HepG2 (cell line): ENCODE data around the gene PLS1. TPM values are rescaled to one million over a fixed set of nuclear protein-coding genes. Genes with fewer than 3 reads are reported as not detected.

Experiments used
- DNMT3B ChIP-seq: conservative IDR thresholded peaks from 2 replicates; pipeline ENCODE4 v1.6.1; 2016; ENCODE audit warnings: missing biosample characterization, control low read depth
- JDP2 ChIP-seq: sonication (generic); formaldehyde crosslinking; IDR thresholded peaks from 2 replicates; pipeline ENCODE4 v1.8.1; 2022; ENCODE audit warnings: missing genetic modification reagents, borderline replicate concordance
- JUNB ChIP-seq: sonication (generic); formaldehyde crosslinking; IDR thresholded peaks from 2 replicates; pipeline ENCODE4 v1.8.0; 2022; ENCODE audit warnings: missing genetic modification reagents, mild to moderate bottlenecking, borderline replicate concordance
- KLF11 ChIP-seq: IDR thresholded peaks from 2 replicates; pipeline ENCODE4 v1.6.1; 2016; ENCODE audit warnings: missing compliant biosample characterization
- KMT2A ChIP-seq: sonication (generic); formaldehyde crosslinking; IDR thresholded peaks from 2 replicates; pipeline ENCODE4 v1.4.0; 2020; ENCODE audit warnings: missing genetic modification reagents
- NCOA1 ChIP-seq: sonication (generic); formaldehyde crosslinking; IDR thresholded peaks from 2 replicates; pipeline ENCODE4 v1.9.0; 2021; ENCODE audit warnings: missing genetic modification reagents
- NR2F2 ChIP-seq: IDR thresholded peaks from 2 replicates; pipeline ENCODE4 v1.6.1; 2012; ENCODE audit warnings: low read depth, inconsistent platforms, borderline replicate concordance
- PHF20 ChIP-seq: sonication (generic); formaldehyde crosslinking; IDR thresholded peaks from 2 replicates; pipeline ENCODE4 v1.5.0; 2020; ENCODE audit warnings: mild to moderate bottlenecking, missing genetic modification reagents
- POLR2A ChIP-seq, 2 experiments: IDR thresholded peaks; 2 replicates each; pipeline ENCODE4 v1.6.1; 2011; ENCODE audit warnings: low read depth in 2 of 2, low read length in 2 of 2, mild to moderate bottlenecking in 1 of 2, moderate library complexity in 1 of 2; ENCODE audit not compliant: insufficient read depth in 1 of 2
- POLR2AphosphoS5 ChIP-seq: IDR thresholded peaks from 2 replicates; pipeline ENCODE4 v1.6.1; 2012; ENCODE audit warnings: low read depth, low read length
- SRY ChIP-seq: sonication (generic); formaldehyde crosslinking; IDR thresholded peaks from 2 replicates; pipeline ENCODE4 v1.8.0; 2022; ENCODE audit warnings: mild to moderate bottlenecking, missing genetic modification reagents
- SSRP1 ChIP-seq: IDR thresholded peaks from 2 replicates; pipeline ENCODE4 v1.6.1; 2016; ENCODE audit warnings: control low read depth
- ZNF563 ChIP-seq: sonication (generic); formaldehyde crosslinking; IDR thresholded peaks from 2 replicates; pipeline ENCODE4 v1.8.0; 2022; ENCODE audit warnings: mild to moderate bottlenecking, moderate library complexity, missing genetic modification reagents
- ZNF713 ChIP-seq: sonication (generic); formaldehyde crosslinking; IDR thresholded peaks from 2 replicates; pipeline ENCODE4 v1.4.0; 2020; ENCODE audit warnings: mild to moderate bottlenecking, missing genetic modification reagents
- polyA plus RNA-seq, 8 experiments: library from polyadenylated mRNA; depleted of rRNA in 3 of 8; stranded (reverse) in 7 of 8; unstranded in 1 of 8; fragments of >200 nt; fragmentation: Illumina TruSeq in 4 of 8; extraction: Trizol in 4 of 8; gene quantifications; 2 replicates each; pipeline versions ENCODE4 v1.2.1 to v1.2.3, GENCODE V29; 2011 to 2016; ENCODE audit warnings: low read depth in 4 of 8, missing spikeins in 1 of 8, mixed read lengths in 1 of 8; ENCODE audit not compliant: insufficient read depth in 1 of 8
- total RNA-seq, 5 experiments: library from RNA; depleted of rRNA; stranded (reverse); fragments of >200 nt; fragmentation: Illumina TruSeq; extraction: Trizol; gene quantifications; 2 replicates each; pipeline ENCODE4 v1.2.3, GENCODE V29; 2016; ENCODE audit warnings: low read depth in 1 of 5
- TF ChIP-seq, protein P1 (sequence below): sonication (generic); formaldehyde crosslinking; IDR thresholded peaks from one replicate; pipeline ENCODE4 v1.5.1; 2020; ENCODE audit warnings: mild to moderate bottlenecking, missing genetic modification reagents; ENCODE audit errors: not compliant biosample characterization
- TF ChIP-seq, protein P2 (sequence below): sonication (generic); formaldehyde crosslinking; IDR thresholded peaks from 2 replicates; pipeline ENCODE4; 2020; ENCODE audit warnings: missing genetic modification reagents, mild to moderate bottlenecking, borderline replicate concordance
- TF ChIP-seq, protein P3 (sequence below): sonication (generic); formaldehyde crosslinking; IDR thresholded peaks from 2 replicates; pipeline ENCODE4 v1.8.0; 2022; ENCODE audit warnings: mild to moderate bottlenecking, missing genetic modification reagents, moderate library complexity
- TF ChIP-seq, protein P4 (sequence below): sonication (generic); formaldehyde crosslinking; IDR thresholded peaks from 2 replicates; pipeline ENCODE4 v1.4.0; 2020; ENCODE audit warnings: mild to moderate bottlenecking, missing genetic modification reagents

Gene PLS1
- total and polyA plus RNA-seq, 2 of the 13 experiments (the other 11 are each of a cell fraction or from before 2014, with no cell fraction given): 11.2 to 21.1 TPM

DNA sequence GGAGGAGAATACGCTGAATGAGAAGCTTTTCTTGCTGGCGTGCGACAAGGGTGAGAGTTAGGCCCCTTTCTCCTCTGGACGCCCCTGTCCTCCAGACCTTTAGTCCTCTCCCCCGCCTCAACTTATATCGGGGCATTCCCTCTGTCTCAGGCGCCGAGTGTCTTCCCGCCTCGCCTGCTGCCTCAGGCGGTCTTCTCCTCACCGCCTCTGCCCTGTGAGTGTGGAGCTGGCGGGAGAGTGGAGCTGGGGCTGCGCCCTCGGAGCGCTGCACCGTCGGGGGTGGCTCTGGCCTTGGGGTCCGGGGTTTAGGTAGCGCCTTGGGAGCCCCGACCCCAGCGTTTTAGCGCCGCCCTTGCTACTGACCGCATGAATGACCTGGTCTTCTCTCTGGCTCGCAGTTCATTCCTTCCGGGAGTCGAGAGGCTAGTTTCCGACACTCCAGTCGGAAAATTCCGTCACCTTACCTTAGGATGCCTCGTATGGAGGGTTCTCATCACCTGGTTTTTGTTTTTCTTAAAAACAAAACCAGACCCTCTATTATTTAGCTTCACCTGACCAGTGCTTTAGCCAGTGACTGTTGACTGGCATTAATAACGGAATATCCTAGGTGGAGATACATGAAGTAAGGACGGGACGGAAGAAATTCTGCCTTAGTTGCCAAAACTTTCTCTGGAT is 128.6 kb downstream of the PLS1 start (continued):
- TF ChIP-seq, protein P1, sequence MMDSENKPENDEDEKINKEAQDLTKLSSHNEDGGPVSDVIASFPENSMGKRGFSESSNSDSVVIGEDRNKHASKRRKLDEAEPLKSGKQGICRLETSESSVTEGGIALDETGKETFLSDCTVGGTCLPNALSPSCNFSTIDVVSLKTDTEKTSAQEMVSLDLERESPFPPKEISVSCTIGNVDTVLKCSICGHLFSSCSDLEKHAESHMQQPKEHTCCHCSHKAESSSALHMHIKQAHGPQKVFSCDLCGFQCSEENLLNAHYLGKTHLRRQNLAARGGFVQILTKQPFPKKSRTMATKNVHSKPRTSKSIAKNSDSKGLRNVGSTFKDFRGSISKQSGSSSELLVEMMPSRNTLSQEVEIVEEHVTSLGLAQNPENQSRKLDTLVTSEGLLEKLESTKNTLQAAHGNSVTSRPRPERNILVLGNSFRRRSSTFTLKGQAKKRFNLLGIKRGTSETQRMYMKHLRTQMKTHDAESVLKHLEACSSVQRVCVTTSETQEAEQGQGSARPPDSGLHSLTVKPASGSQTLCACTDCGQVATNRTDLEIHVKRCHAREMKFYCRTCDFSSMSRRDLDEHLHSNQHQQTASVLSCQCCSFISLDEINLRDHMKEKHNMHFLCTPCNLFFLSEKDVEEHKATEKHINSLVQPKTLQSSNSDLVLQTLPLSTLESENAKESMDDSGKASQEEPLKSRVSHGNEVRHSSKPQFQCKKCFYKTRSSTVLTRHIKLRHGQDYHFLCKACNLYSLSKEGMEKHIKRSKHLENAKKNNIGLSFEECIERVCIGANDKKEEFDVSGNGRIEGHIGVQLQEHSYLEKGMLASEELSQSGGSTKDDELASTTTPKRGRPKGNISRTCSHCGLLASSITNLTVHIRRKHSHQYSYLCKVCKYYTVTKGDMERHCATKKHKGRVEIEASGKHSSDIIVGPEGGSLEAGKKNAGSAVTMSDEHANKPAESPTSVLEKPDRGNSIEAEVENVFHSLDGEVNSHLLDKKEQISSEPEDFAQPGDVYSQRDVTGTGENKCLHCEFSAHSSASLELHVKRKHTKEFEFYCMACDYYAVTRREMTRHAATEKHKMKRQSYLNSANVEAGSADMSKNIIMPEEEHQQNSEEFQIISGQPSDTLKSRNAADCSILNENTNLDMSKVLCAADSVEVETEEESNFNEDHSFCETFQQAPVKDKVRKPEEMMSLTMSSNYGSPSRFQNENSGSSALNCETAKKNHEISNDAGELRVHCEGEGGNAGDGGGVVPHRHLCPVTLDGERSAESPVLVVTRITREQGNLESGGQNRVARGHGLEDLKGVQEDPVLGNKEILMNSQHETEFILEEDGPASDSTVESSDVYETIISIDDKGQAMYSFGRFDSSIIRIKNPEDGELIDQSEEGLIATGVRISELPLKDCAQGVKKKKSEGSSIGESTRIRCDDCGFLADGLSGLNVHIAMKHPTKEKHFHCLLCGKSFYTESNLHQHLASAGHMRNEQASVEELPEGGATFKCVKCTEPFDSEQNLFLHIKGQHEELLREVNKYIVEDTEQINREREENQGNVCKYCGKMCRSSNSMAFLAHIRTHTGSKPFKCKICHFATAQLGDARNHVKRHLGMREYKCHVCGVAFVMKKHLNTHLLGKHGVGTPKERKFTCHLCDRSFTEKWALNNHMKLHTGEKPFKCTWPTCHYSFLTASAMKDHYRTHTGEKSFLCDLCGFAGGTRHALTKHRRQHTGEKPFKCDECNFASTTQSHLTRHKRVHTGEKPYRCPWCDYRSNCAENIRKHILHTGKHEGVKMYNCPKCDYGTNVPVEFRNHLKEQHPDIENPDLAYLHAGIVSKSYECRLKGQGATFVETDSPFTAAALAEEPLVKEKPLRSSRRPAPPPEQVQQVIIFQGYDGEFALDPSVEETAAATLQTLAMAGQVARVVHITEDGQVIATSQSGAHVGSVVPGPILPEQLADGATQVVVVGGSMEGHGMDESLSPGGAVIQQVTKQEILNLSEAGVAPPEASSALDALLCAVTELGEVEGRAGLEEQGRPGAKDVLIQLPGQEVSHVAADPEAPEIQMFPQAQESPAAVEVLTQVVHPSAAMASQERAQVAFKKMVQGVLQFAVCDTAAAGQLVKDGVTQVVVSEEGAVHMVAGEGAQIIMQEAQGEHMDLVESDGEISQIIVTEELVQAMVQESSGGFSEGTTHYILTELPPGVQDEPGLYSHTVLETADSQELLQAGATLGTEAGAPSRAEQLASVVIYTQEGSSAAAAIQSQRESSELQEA: peak; percentile 42
- TF ChIP-seq SSRP1 (CRISPR knock-in tag) (0 out of 2 replicates have a peak, but pooled peaks have one; percentile 39), JDP2 (CRISPR knock-in tag) (no peak), KLF11 (CRISPR knock-in tag) (no peak), JUNB (CRISPR knock-in tag) (peak; percentile 33; the same call in 1 of the 2 replicates), POLR2AphosphoS5 (peak; percentile 50; the same call in 1 of the 2 replicates), POLR2A (IDR thresholded peaks at IDR 0.05; ENCODE audit: insufficient read depth in 1 of 2, low read depth in 2 of 2, low read length in 2 of 2) (peak; percentile 62 to 74), DNMT3B (CRISPR knock-in tag) (0 out of 2 replicates have a peak, but pooled peaks have one; percentile 9), PHF20 (0 out of 2 replicates have a peak, but pooled peaks have one; percentile 40), ZNF563 (CRISPR knock-in tag) (no peak; the same call in 1 of the 2 replicates), ZNF713 (CRISPR knock-in tag) (0 out of 2 replicates have a peak, but pooled peaks have one; percentile 38), SRY (CRISPR knock-in tag) (peak; percentile 25; the same call in 1 of the 2 replicates), NCOA1 (0 out of 2 replicates have a peak, but pooled peaks have one; percentile 76), KMT2A (CRISPR knock-in tag) (peak; percentile 78), NR2F2 (no peak)
- TF ChIP-seq, protein P2, sequence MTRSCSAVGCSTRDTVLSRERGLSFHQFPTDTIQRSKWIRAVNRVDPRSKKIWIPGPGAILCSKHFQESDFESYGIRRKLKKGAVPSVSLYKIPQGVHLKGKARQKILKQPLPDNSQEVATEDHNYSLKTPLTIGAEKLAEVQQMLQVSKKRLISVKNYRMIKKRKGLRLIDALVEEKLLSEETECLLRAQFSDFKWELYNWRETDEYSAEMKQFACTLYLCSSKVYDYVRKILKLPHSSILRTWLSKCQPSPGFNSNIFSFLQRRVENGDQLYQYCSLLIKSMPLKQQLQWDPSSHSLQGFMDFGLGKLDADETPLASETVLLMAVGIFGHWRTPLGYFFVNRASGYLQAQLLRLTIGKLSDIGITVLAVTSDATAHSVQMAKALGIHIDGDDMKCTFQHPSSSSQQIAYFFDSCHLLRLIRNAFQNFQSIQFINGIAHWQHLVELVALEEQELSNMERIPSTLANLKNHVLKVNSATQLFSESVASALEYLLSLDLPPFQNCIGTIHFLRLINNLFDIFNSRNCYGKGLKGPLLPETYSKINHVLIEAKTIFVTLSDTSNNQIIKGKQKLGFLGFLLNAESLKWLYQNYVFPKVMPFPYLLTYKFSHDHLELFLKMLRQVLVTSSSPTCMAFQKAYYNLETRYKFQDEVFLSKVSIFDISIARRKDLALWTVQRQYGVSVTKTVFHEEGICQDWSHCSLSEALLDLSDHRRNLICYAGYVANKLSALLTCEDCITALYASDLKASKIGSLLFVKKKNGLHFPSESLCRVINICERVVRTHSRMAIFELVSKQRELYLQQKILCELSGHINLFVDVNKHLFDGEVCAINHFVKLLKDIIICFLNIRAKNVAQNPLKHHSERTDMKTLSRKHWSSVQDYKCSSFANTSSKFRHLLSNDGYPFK (CRISPR knock-in tag): peak; percentile 90; the same call in 1 of the 2 replicates
- TF ChIP-seq, protein P3, sequence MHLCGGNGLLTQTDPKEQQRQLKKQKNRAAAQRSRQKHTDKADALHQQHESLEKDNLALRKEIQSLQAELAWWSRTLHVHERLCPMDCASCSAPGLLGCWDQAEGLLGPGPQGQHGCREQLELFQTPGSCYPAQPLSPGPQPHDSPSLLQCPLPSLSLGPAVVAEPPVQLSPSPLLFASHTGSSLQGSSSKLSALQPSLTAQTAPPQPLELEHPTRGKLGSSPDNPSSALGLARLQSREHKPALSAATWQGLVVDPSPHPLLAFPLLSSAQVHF (CRISPR knock-in tag): peak; percentile 86; the same call in 1 of the 2 replicates
- TF ChIP-seq, protein P4, sequence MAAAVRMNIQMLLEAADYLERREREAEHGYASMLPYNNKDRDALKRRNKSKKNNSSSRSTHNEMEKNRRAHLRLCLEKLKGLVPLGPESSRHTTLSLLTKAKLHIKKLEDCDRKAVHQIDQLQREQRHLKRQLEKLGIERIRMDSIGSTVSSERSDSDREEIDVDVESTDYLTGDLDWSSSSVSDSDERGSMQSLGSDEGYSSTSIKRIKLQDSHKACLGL (CRISPR knock-in tag): 0 out of 2 replicates have a peak, but pooled peaks have one; percentile 8
